ENCODE measurements around the gene OTUB1. TPM values are rescaled to one million over a fixed set of nuclear protein-coding genes. Genes with fewer than 3 reads are reported as not detected.

OTUB1 gene
- total RNA-seq, 1 donor = 38.0 TPM

- no peak for TF ChIP-seq CTCF (IDR thresholded peaks at IDR 0.05; ENCODE audit: insufficient read depth, low read depth, low read length)
- DNase-seq (ENCODE audit: low read depth) = no peak
- no peak overlapping the region for H3K4me3 ChIP-seq (ENCODE audit: low read depth, low read length)
These were observed 22.8 kb downstream of the OTUB1 start for GRCh38 chr11:64008914-64009633.

- no peak for DNase-seq (ENCODE audit: low read depth)
- no peak for TF ChIP-seq CTCF (IDR thresholded peaks at IDR 0.05; ENCODE audit: insufficient read depth, low read depth, low read length)
These were observed 23.5 kb downstream of the OTUB1 start for GRCh38 chr11:64009710-64010109.

GRCh38 chr11:64010783-64011182 lies 24.5 kb downstream of the OTUB1 start:
- no peak overlapping the region for H3K4me3 ChIP-seq (ENCODE audit: low read depth, low read length)
- no peak for TF ChIP-seq CTCF (IDR thresholded peaks at IDR 0.05; ENCODE audit: insufficient read depth, low read depth, low read length)
- DNase-seq (ENCODE audit: low read depth) = no peak

More at GRCh38 chr11:64009710-64010109, 23.5 kb downstream of the OTUB1 start:
- no peak overlapping the region for H3K4me3 ChIP-seq (ENCODE audit: low read depth, low read length)

GRCh38 chr11:64011371-64011770 lies 25.1 kb downstream of the OTUB1 start:
- H3K4me3 ChIP-seq (ENCODE audit: low read depth, low read length) = no peak overlapping the region
- no peak for DNase-seq (ENCODE audit: low read depth)
- no peak for TF ChIP-seq CTCF (IDR thresholded peaks at IDR 0.05; ENCODE audit: insufficient read depth, low read depth, low read length)

- DNase-seq (ENCODE audit: low read depth) = no peak
- TF ChIP-seq CTCF (IDR thresholded peaks at IDR 0.05; ENCODE audit: insufficient read depth, low read depth, low read length) = no peak
These were observed 27.1 kb downstream of the OTUB1 start for GRCh38 chr11:64013141-64013896.

GRCh38 chr11:64014356-64014755 lies 28.1 kb downstream of the OTUB1 start:
- no peak for TF ChIP-seq CTCF (IDR thresholded peaks at IDR 0.05; ENCODE audit: insufficient read depth, low read depth, low read length)
- DNase-seq (ENCODE audit: low read depth) = no peak

More at GRCh38 chr11:64013141-64013896, 27.1 kb downstream of the OTUB1 start:
- no peak overlapping the region for H3K4me3 ChIP-seq (ENCODE audit: low read depth, low read length)

More at GRCh38 chr11:64014356-64014755, 28.1 kb downstream of the OTUB1 start:
- no peak overlapping the region for H3K4me3 ChIP-seq (ENCODE audit: low read depth, low read length)
